ENCODE measurements around the gene LRRC3. TPM values are rescaled to one million over a fixed set of nuclear protein-coding genes. Genes with fewer than 3 reads are reported as not detected.

The LRRC3 gene
- 1 to 10 TPM; 1.4 to 4.4 (median 3.6) TPM for total RNA-seq

- no peak for TF ChIP-seq CTCF (IDR thresholded peaks at IDR 0.05)
- DNase-seq (ENCODE audit: low spot score) (peak; percentile 59), ATAC-seq (ENCODE audit: low FRiP score) (peak; percentile 45)
These were observed at the start of gene LRRC3 for GRCh38 chr21:44454747-44455523. LRRC3 (plus strand) TSS chr21:44455510; CDS start chr21:44456645, 1,135 bp downstream.

- TF ChIP-seq CTCF (IDR thresholded peaks at IDR 0.05), result no peak
- ATAC-seq (ENCODE audit: low FRiP score), result no peak
- DNase-seq (ENCODE audit: low spot score), result no peak
These were observed 49.1 kb upstream of the LRRC3 start for GRCh38 chr21:44405948-44406872.

- no peak for TF ChIP-seq CTCF (IDR thresholded peaks at IDR 0.05)
- DNase-seq (ENCODE audit: low spot score) (no peak), ATAC-seq (ENCODE audit: low FRiP score) (no peak)
These were observed 48.4 kb upstream of the LRRC3 start for GRCh38 chr21:44406953-44407352.

- no peak for ATAC-seq (ENCODE audit: low FRiP score)
- no peak for DNase-seq (ENCODE audit: low spot score)
- no peak for TF ChIP-seq CTCF (IDR thresholded peaks at IDR 0.05)
These were observed 47.8 kb upstream of the LRRC3 start for GRCh38 chr21:44407493-44407892.

- ATAC-seq (ENCODE audit: low FRiP score), result no peak
- DNase-seq (ENCODE audit: low spot score), result no peak
- TF ChIP-seq CTCF (IDR thresholded peaks at IDR 0.05), result no peak
These were observed 47.1 kb upstream of the LRRC3 start for GRCh38 chr21:44408226-44408625.

- no peak for TF ChIP-seq CTCF (IDR thresholded peaks at IDR 0.05)
- no peak for DNase-seq (ENCODE audit: low spot score)
- ATAC-seq (ENCODE audit: low FRiP score), result no peak
These were observed 41.6 kb upstream of the LRRC3 start for GRCh38 chr21:44413566-44414290.

Measured in omental fat pad (tissue), 4 donors.